Glutamatergic neuron (in vitro differentiated cells): ENCODE data around the gene PIP4K2A. TPM values are rescaled to one million over a fixed set of nuclear protein-coding genes. Genes with fewer than 3 reads are reported as not detected.
"Not testable (repeated sequence)": the region's sequence is repeated elsewhere in the genome, so short reads cannot be mapped to it uniquely, and the experiment has no call there.

ENCODE experiments used
- DNase-seq: peaks from one replicate; pipeline ENCODE4 v3.0.0; 2022
- H3K27ac Mint-ChIP-seq: one replicate; pipeline ENCODE4 v1.8.0; 2020; ENCODE audit warnings: mild to moderate bottlenecking, mixed read lengths, inconsistent platforms; ENCODE audit not compliant: unreplicated experiment
- H3K27me3 Mint-ChIP-seq: one replicate; pipeline ENCODE4 v1.8.0; 2020; ENCODE audit warnings: mild to moderate bottlenecking, moderate library complexity, mixed read lengths, inconsistent platforms; ENCODE audit not compliant: unreplicated experiment
- H3K36me3 Mint-ChIP-seq: one replicate; pipeline ENCODE4 v1.8.0; 2020; ENCODE audit warnings: mild to moderate bottlenecking, mixed read lengths, inconsistent platforms; ENCODE audit not compliant: unreplicated experiment
- H3K4me1 Mint-ChIP-seq: one replicate; pipeline ENCODE4 v1.8.0; 2020; ENCODE audit warnings: mild to moderate bottlenecking, low read depth, mixed read lengths, inconsistent platforms; ENCODE audit not compliant: unreplicated experiment
- H3K4me3 Mint-ChIP-seq: one replicate; pipeline ENCODE4 v1.8.0; 2020; ENCODE audit warnings: mild to moderate bottlenecking, mixed read lengths, inconsistent platforms; ENCODE audit not compliant: unreplicated experiment
- H3K9me3 Mint-ChIP-seq: one replicate; pipeline ENCODE4 v1.8.0; 2020; ENCODE audit warnings: mild to moderate bottlenecking, moderate library complexity, mixed read lengths, inconsistent platforms; ENCODE audit not compliant: unreplicated experiment
- CTCF ChIP-seq: fragments of 200-600 bp; sonication (generic); IDR thresholded peaks from one replicate; pipeline ENCODE4 v1.5.0; 2021; ENCODE audit not compliant: partially characterized antibody, unreplicated experiment
- total RNA-seq: library from RNA; stranded (reverse); fragmentation: NEBNext Ultra II Directional; extraction: Animal tissue kit (Norgen Biotek cat#: 25700); gene quantifications from one replicate; pipeline ENCODE4 v1.2.1, GENCODE V29; 2021; ENCODE audit not compliant: unreplicated experiment

The PIP4K2A gene
- total RNA-seq, 1 donor from 2014 or later = 20.7 TPM

- no peaks in the 10 kb centered on the region for H3K36me3 Mint-ChIP-seq
- no peak for DNase-seq
- H3K27me3 Mint-ChIP-seq = no peaks in the 10 kb centered on the region
- no peak for TF ChIP-seq CTCF
- no peaks in the 10 kb centered on the region for H3K4me1 Mint-ChIP-seq
- H3K27ac Mint-ChIP-seq = no peak overlapping the region
- no peaks in the 10 kb centered on the region for H3K9me3 Mint-ChIP-seq
- no peak overlapping the region for H3K4me3 Mint-ChIP-seq
Measured at GRCh38 chr10:22698941-22699440, 15.4 kb downstream of the PIP4K2A start.

GRCh38 chr10:22697800-22698199, 16.6 kb downstream of the PIP4K2A start:
- no peaks in the 10 kb centered on the region for H3K9me3 Mint-ChIP-seq
- H3K4me3 Mint-ChIP-seq = no peak overlapping the region
- H3K36me3 Mint-ChIP-seq = no peaks in the 10 kb centered on the region
- H3K27ac Mint-ChIP-seq = no peak overlapping the region
- no peaks in the 10 kb centered on the region for H3K27me3 Mint-ChIP-seq
- no peak for DNase-seq
- TF ChIP-seq CTCF = no peak
- H3K4me1 Mint-ChIP-seq = no peaks in the 10 kb centered on the region

- no peak overlapping the region for H3K4me3 Mint-ChIP-seq
- TF ChIP-seq CTCF = no peak
- H3K9me3 Mint-ChIP-seq = no peaks in the 10 kb centered on the region
- DNase-seq = no peak
- no peaks in the 10 kb centered on the region for H3K36me3 Mint-ChIP-seq
- no peaks in the 10 kb centered on the region for H3K4me1 Mint-ChIP-seq
- no peaks in the 10 kb centered on the region for H3K27me3 Mint-ChIP-seq
- H3K27ac Mint-ChIP-seq = no peak overlapping the region
Measured at GRCh38 chr10:22697101-22697500, 17.3 kb downstream of the PIP4K2A start.

GRCh38 chr10:22693860-22694259, 20.5 kb downstream of the PIP4K2A start:
- H3K9me3 Mint-ChIP-seq = peaks cover 1% of the 10 kb centered on the region
- no peaks in the 10 kb centered on the region for H3K27me3 Mint-ChIP-seq
- no peaks in the 10 kb centered on the region for H3K36me3 Mint-ChIP-seq
- no peaks in the 10 kb centered on the region for H3K4me1 Mint-ChIP-seq
- H3K4me3 Mint-ChIP-seq = no peak overlapping the region
- DNase-seq = no peak
- no peak overlapping the region for H3K27ac Mint-ChIP-seq
- no peak for TF ChIP-seq CTCF

GRCh38 chr10:22693371-22693784, 21.0 kb downstream of the PIP4K2A start:
- H3K4me3 Mint-ChIP-seq = no peak overlapping the region
- H3K9me3 Mint-ChIP-seq = peaks cover 1% of the 10 kb centered on the region
- TF ChIP-seq CTCF = no peak
- no peaks in the 10 kb centered on the region for H3K27me3 Mint-ChIP-seq
- DNase-seq = no peak
- no peaks in the 10 kb centered on the region for H3K36me3 Mint-ChIP-seq
- H3K4me1 Mint-ChIP-seq = no peaks in the 10 kb centered on the region
- H3K27ac Mint-ChIP-seq = no peak overlapping the region

GRCh38 chr10:22692119-22692518, 22.3 kb downstream of the PIP4K2A start:
- not testable (repeated sequence) for H3K27ac Mint-ChIP-seq, H3K27me3 Mint-ChIP-seq, H3K4me3 Mint-ChIP-seq, DNase-seq, H3K9me3 Mint-ChIP-seq, H3K4me1 Mint-ChIP-seq, H3K36me3 Mint-ChIP-seq
